Esophagus squamous epithelium (tissue), 5 donors: Measurements from ENCODE around the gene CFI. TPM values are rescaled to one million over a fixed set of nuclear protein-coding genes. Genes with fewer than 3 reads are reported as not detected.

Experiments
- DNase-seq: peaks from one replicate; lab custom pipeline; 2025; lab: John Stamatoyannopoulos, UW
- H3K27ac ChIP-seq, 4 donors: fragments of 200-600 bp; sonication (generic); one replicate each; pipeline ENCODE4 v1.5.1; 2016 to 2019; ENCODE audit warnings: mild to moderate bottlenecking in 1 of 4
- H3K27me3 ChIP-seq, 4 donors: fragments of 200-600 bp; sonication (generic); 1 replicate in 3 of 4; 2 replicates in 1 of 4; pipeline versions ENCODE4 v1.5.1 to v1.6.0; 2017 to 2021; ENCODE audit warnings: antibody characterized with exemption in 1 of 4
- H3K36me3 ChIP-seq, 3 donors: fragments of 200-600 bp; sonication (generic); one replicate each; pipeline ENCODE4 v1.5.1; 2016 to 2019
- H3K4me1 ChIP-seq, 3 donors: fragments of 200-600 bp; sonication (generic); one replicate each; pipeline ENCODE4 v1.5.1; 2017 to 2019
- H3K4me3 ChIP-seq, 4 donors: fragments of 200-600 bp; sonication (generic); 1 replicate in 3 of 4; 2 replicates in 1 of 4; pipeline ENCODE4 v1.5.1; 2016 to 2019; ENCODE audit warnings: mild to moderate bottlenecking in 2 of 4, moderate library complexity in 1 of 4
- H3K9me3 ChIP-seq, 3 donors: fragments of 200-600 bp; sonication (generic); one replicate each; pipeline ENCODE4 v1.5.1; 2016 to 2019
- POLR2A ChIP-seq, 4 donors: fragments of 450-650 bp; IDR thresholded peaks; one replicate each; pipeline ENCODE4 v1.6.1; 2017; ENCODE audit warnings: antibody characterized with exemption in 4 of 4, mild to moderate bottlenecking in 4 of 4, moderate library complexity in 3 of 4
- WGBS, 2 donors: methylation state at CpG; one replicate each; pipeline ENCODE4 v1.1.5; 2018; 5-methylcytosine and 5-hydroxymethylcytosine counted together
- intact Hi-C: fragments of 100-400 bp; cut with DNase I; formaldehyde crosslinking; loops from one replicate; pipeline ENCODE4 v1.15.0; 2022
- total RNA-seq, 4 donors: library from RNA; depleted of rRNA; stranded (reverse); fragments of >200 nt; gene quantifications; one replicate each; pipeline ENCODE4 v1.1.0, GENCODE V29; 2016
- TF ChIP-seq, protein P1 (sequence below), 6 experiments: fragments of 450-650 bp in 4 of 6; fragments of 200-600 bp in 2 of 6; sonication (generic) in 2 of 6; IDR thresholded peaks; one replicate each; pipeline ENCODE4 v1.5.1; 2016 to 2019; ENCODE audit warnings: antibody characterized with exemption in 6 of 6, mild to moderate bottlenecking in 4 of 6, moderate library complexity in 4 of 6
- donor health status: DM: yes; HTN: yes; CAD: no.

Gene CFI
- total RNA-seq, 4 donors from 2014 or later = 6.1 to 45.1 (median 11.0) TPM

DNA sequence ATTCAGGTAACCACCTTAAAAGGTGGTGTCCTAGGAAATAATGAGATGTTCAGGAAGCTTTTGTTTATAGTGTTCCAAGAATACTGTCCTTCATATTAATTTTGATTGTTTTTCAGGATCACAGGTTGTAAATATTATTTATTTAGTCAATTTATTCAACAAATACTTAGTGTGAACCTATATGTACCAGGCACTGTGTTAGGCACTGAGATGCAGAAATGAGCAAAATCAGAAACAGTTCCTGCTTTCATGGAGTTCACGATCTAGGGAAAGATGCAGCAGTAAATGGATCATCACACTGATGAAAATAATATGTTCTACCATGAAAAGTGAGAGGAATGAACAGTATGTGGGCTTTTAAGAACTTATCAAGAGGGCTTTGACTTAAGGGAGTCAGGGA lies 53.7 kb downstream of the CFI start:
- WGBS, 2 donors = 100% methylated on average over 1 of the region's 1 CpG
- intact Hi-C loops = no loop called here
- Histone ChIP-seq H3K27me3 (no peaks in the 10 kb centered on the region), H3K4me3 (no peak overlapping the region), H3K4me1 (no peaks in the 10 kb centered on the region), H3K27ac (no peak overlapping the region), H3K9me3 (no peaks in the 10 kb centered on the region), H3K36me3 (peaks cover 0 to 5% (median 0%) of the 10 kb centered on the region in 3 donors)
- DNase-seq = no peak
- TF ChIP-seq, protein P1, sequence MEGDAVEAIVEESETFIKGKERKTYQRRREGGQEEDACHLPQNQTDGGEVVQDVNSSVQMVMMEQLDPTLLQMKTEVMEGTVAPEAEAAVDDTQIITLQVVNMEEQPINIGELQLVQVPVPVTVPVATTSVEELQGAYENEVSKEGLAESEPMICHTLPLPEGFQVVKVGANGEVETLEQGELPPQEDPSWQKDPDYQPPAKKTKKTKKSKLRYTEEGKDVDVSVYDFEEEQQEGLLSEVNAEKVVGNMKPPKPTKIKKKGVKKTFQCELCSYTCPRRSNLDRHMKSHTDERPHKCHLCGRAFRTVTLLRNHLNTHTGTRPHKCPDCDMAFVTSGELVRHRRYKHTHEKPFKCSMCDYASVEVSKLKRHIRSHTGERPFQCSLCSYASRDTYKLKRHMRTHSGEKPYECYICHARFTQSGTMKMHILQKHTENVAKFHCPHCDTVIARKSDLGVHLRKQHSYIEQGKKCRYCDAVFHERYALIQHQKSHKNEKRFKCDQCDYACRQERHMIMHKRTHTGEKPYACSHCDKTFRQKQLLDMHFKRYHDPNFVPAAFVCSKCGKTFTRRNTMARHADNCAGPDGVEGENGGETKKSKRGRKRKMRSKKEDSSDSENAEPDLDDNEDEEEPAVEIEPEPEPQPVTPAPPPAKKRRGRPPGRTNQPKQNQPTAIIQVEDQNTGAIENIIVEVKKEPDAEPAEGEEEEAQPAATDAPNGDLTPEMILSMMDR (IDR thresholded peaks at IDR 0.05) = no peak
- no peak for TF ChIP-seq POLR2A (IDR thresholded peaks at IDR 0.05)

DNA sequence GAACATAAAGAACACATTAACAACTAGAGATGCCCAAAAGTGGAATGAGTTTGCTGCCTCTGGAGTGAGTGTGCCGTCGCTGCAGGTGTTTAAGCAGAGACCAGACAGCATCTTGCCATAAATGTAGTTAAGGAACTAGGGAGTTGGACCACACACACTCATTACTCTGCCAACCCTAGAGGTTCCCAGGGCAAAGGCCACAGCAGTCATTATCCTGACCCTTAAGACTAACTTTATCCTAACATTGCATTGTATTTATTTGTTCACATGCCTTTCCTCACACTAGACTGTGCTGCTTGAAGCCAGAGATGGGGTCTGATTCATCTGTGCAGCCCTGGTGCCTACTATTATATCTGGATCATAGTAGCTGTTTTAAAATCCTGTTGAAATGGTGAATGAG lies 55.1 kb downstream of the CFI start:
- Histone ChIP-seq H3K9me3 (no peaks in the 10 kb centered on the region), H3K27ac (no peak overlapping the region), H3K4me3 (no peak overlapping the region), H3K27me3 (no peaks in the 10 kb centered on the region), H3K4me1 (no peaks in the 10 kb centered on the region), H3K36me3 (peaks cover 0 to 5% (median 0%) of the 10 kb centered on the region in 3 donors)
- DNase-seq = no peak
- WGBS, 2 donors = 77 to 87% methylated on average over 2 of the region's 2 CpGs
- TF ChIP-seq, protein P1 (IDR thresholded peaks at IDR 0.05) = no peak
- TF ChIP-seq POLR2A (IDR thresholded peaks at IDR 0.05) = no peak
- intact Hi-C loops = no loop called here

DNA sequence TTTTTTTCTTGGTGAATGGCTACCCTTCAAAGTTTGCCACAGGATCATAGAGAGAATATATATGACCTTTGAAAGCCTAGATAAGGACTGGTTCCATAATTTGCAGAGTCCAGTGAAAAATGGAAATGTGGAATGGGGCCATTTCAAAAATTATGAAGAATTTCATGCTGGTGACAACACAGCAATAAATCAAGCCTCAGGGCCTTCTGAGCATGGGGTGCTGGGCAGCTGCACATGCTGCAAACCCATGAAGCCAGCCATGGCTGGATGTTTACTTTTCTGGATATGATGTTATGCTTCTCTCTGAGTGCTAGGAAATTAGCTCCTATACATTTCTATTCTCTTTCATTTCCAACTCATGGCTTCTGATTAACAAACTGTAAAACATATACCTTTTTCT lies 56.0 kb downstream of the CFI start:
- intact Hi-C loops = no loop called here
- DNase-seq = no peak
- Histone ChIP-seq H3K27ac (no peak overlapping the region), H3K27me3 (no peaks in the 10 kb centered on the region), H3K9me3 (no peaks in the 10 kb centered on the region), H3K4me3 (no peak overlapping the region), H3K36me3 (peaks cover 0 to 5% (median 0%) of the 10 kb centered on the region in 3 donors), H3K4me1 (no peaks in the 10 kb centered on the region)
- TF ChIP-seq POLR2A (IDR thresholded peaks at IDR 0.05) = no peak
- TF ChIP-seq, protein P1 (IDR thresholded peaks at IDR 0.05) = no peak

DNA sequence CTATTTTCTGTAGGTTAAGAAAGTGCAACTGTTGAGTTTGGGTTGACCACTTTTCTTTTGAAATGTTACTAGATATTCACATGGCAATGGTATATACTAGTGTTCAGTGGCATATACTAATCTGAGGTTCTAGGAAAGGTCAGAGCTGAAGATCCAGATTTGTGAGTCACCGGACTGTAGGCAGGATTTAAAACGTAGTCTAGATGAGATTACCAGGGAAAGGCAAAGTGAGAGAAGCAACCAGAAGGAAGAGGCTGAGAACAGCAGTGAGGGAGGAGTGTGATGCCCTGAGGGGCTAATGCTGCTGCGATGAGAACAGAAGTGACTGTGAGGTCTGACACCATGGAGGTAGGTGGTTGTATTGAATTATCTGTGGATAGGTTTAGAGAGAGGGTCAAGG lies 62.3 kb downstream of the CFI start:
- H3K4me1 ChIP-seq = no peaks in the 10 kb centered on the region
- no peak overlapping the region for H3K4me3 ChIP-seq
- no peaks in the 10 kb centered on the region for H3K9me3 ChIP-seq
- no peak for TF ChIP-seq POLR2A (IDR thresholded peaks at IDR 0.05)
- TF ChIP-seq, protein P1 (IDR thresholded peaks at IDR 0.05) = no peak
- intact Hi-C loops = no loop called here
- H3K36me3 ChIP-seq = no peaks in the 10 kb centered on the region
- no peak overlapping the region for H3K27ac ChIP-seq
- DNase-seq = no peak
- WGBS, 2 donors = 67 to 70% methylated on average over 3 of the region's 3 CpGs
- H3K27me3 ChIP-seq = no peaks in the 10 kb centered on the region

DNA sequence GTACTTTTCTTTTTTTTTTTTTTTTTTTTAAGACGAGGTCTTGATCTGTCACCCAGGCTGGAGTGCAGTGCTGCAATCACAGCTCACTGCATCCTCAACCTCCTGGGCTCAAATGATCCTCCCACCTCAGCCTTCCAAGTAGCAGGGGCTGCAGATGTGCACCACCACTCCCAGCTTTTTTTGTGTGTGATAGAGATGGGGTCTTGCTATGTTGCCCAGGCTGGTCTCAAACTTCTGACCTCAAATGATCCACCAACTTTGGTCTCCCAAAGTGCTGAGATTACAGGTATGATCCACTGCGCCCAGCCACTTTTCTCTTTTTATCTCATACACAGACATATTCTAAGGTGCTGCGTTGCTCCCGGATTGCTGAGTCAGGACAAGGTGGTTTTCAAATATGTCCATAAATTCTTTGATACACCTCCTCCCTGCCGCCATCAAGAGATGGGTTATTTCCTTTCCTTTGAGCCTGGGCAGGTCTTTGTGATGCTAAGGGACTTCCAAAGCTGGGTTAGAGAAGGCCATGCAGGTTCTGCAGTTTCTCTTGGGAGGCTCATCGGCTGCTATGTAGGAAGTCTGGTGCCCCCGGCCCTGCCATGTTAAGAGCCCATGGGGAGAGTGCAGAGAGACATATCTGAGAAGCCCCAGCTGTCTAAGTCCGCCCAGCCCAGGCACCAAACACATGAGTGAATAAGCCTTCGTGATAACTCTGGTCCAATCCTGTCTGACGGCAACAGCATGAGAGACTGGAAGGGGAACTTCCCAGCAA lies 63.5 kb downstream of the CFI start:
- intact Hi-C loops = no loop called here

More for the DNA sequence above, 63.5 kb downstream of the CFI start:
- Histone ChIP-seq H3K27me3 (no peaks in the 10 kb centered on the region), H3K9me3 (no peaks in the 10 kb centered on the region), H3K27ac (no peak overlapping the region), H3K4me3 (no peak overlapping the region), H3K4me1 (no peaks in the 10 kb centered on the region), H3K36me3 (no peaks in the 10 kb centered on the region)
- DNase-seq = no peak
- WGBS, 2 donors = 84 to 87% methylated on average over 6 to 10 of the region's 10 CpGs
- TF ChIP-seq POLR2A (IDR thresholded peaks at IDR 0.05) = no peak
- TF ChIP-seq, protein P1 (IDR thresholded peaks at IDR 0.05) = no peak
